Ascending aorta (tissue), 2 donors: ENCODE measurements around the gene CLN5. TPM values are rescaled to one million over a fixed set of nuclear protein-coding genes. Genes with fewer than 3 reads are reported as not detected.

Experiments used
- DNase-seq, 2 donors: peaks; one replicate each; pipeline ENCODE4 v3.0.0-alpha.2; 2019; ENCODE audit warnings: low spot score in 2 of 2
- H3K27ac ChIP-seq, 2 donors: fragments of 200-600 bp; sonication (generic); one replicate each; pipeline ENCODE4 v1.5.1; 2016 to 2017; ENCODE audit warnings: mild to moderate bottlenecking in 1 of 2
- H3K27me3 ChIP-seq: fragments of 200-600 bp; sonication (generic); one replicate; pipeline ENCODE4 v1.5.1; 2017
- H3K36me3 ChIP-seq, 2 donors: fragments of 200-600 bp; sonication (generic); one replicate each; pipeline ENCODE4 v1.5.1; 2016
- H3K4me1 ChIP-seq, 2 donors: fragments of 200-600 bp; sonication (generic); one replicate each; pipeline ENCODE4 v1.5.1; 2016 to 2017; ENCODE audit warnings: mild to moderate bottlenecking in 1 of 2
- H3K4me3 ChIP-seq, 2 donors: fragments of 200-600 bp; sonication (generic); one replicate each; pipeline ENCODE4 v1.5.1; 2016 to 2017; ENCODE audit warnings: mild to moderate bottlenecking in 1 of 2
- H3K9me3 ChIP-seq, 2 donors: fragments of 200-600 bp; sonication (generic); one replicate each; pipeline ENCODE4 v1.5.1; 2016
- CTCF ChIP-seq, 3 experiments: fragments of 200-600 bp in 2 of 3; fragments of 450-650 bp in 1 of 3; sonication (generic) in 2 of 3; IDR thresholded peaks; one replicate each; pipeline ENCODE4 v1.5.1; 2016 to 2019; ENCODE audit warnings: antibody characterized with exemption in 3 of 3, mild to moderate bottlenecking in 1 of 3, moderate library complexity in 1 of 3
- intact Hi-C: fragments of 100-400 bp; cut with DNase I; formaldehyde crosslinking; loops from one replicate; pipeline ENCODE4 v1.15.1; 2023
- total RNA-seq: library from RNA; depleted of rRNA; stranded (reverse); fragments of >200 nt; gene quantifications from one replicate; pipeline ENCODE4 v1.1.0, GENCODE V29; 2016

CLN5 gene
- total RNA-seq, 1 donor from 2014 or later, result 2.0 TPM

- H3K4me3 ChIP-seq, result no peak overlapping the region
- no peak for DNase-seq
- no peak for TF ChIP-seq CTCF (IDR thresholded peaks at IDR 0.05)
- peaks cover 59 to 73% of the 10 kb centered on the region in 2 donors for H3K36me3 ChIP-seq
- no peaks in the 10 kb centered on the region for H3K4me1 ChIP-seq
- no peak overlapping the region for H3K27ac ChIP-seq
- H3K9me3 ChIP-seq, result no peaks in the 10 kb centered on the region
- no peaks in the 10 kb centered on the region for H3K27me3 ChIP-seq
- intact Hi-C loops, result no loop called here
Measured at GRCh38 chr13:77053192-77053591, 61.3 kb downstream of the CLN5 start.

Other genes with a start within 250 kb of the CLN5 start
- 120 TPM for gene KCTD12, start 105.7 kb upstream of the CLN5 start, total RNA-seq
- not detected for gene ACOD1, start 43.6 kb upstream of the CLN5 start, total RNA-seq
- gene FBXL3, start 35.1 kb downstream of the CLN5 start, total RNA-seq, result 102 TPM